Esophagus squamous epithelium (tissue), 4 donors: ENCODE data around the gene SRGAP2B.
"Not testable (repeated sequence)": the region's sequence is repeated elsewhere in the genome, so short reads cannot be mapped to it uniquely, and the experiment has no call there.

Source experiments
- POLR2A ChIP-seq, 4 donors: fragments of 450-650 bp; IDR thresholded peaks; one replicate each; pipeline ENCODE4 v1.6.1; 2017; ENCODE audit warnings: antibody characterized with exemption in 4 of 4, mild to moderate bottlenecking in 4 of 4, moderate library complexity in 3 of 4
- TF ChIP-seq, protein P1 (sequence below), 6 experiments: fragments of 450-650 bp in 4 of 6; fragments of 200-600 bp in 2 of 6; sonication (generic) in 2 of 6; IDR thresholded peaks; one replicate each; pipeline ENCODE4 v1.5.1; 2016 to 2019; ENCODE audit warnings: antibody characterized with exemption in 6 of 6, mild to moderate bottlenecking in 4 of 6, moderate library complexity in 4 of 6

DNA sequence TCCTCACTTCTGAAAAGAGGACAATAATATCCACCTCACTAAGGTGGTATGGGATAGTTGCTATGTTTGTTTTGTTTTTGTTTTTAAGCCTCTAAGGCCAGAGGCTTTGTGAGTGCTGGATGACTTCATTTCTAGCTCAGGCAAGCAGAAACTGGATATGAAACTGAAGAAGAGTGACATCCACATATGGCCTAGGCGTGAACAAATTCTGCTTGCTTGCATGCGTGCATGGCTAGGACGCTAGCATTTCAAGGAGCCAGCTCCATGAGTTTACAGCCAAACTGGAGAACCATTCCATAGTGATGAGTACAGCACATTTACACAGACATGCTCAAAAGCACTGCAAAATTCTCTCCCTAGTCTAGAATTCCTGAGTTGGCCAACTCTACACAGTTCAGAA is 36.9 kb downstream of the SRGAP2B start:
- TF ChIP-seq, protein P1, sequence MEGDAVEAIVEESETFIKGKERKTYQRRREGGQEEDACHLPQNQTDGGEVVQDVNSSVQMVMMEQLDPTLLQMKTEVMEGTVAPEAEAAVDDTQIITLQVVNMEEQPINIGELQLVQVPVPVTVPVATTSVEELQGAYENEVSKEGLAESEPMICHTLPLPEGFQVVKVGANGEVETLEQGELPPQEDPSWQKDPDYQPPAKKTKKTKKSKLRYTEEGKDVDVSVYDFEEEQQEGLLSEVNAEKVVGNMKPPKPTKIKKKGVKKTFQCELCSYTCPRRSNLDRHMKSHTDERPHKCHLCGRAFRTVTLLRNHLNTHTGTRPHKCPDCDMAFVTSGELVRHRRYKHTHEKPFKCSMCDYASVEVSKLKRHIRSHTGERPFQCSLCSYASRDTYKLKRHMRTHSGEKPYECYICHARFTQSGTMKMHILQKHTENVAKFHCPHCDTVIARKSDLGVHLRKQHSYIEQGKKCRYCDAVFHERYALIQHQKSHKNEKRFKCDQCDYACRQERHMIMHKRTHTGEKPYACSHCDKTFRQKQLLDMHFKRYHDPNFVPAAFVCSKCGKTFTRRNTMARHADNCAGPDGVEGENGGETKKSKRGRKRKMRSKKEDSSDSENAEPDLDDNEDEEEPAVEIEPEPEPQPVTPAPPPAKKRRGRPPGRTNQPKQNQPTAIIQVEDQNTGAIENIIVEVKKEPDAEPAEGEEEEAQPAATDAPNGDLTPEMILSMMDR (IDR thresholded peaks at IDR 0.05), result not testable (repeated sequence)
- not testable (repeated sequence) for TF ChIP-seq POLR2A (IDR thresholded peaks at IDR 0.05)
